GM19043 (cell line): Measurements from ENCODE around the gene PARVB.
"Not testable (repeated sequence)": the region's sequence is repeated elsewhere in the genome, so short reads cannot be mapped to it uniquely, and the experiment has no call there.

Experiments used
- ATAC-seq: cut with Tn5 transposase; IDR thresholded peaks from one replicate; pipeline ENCODE4 v1.9.1; 2021; ENCODE audit warnings: low read depth; ENCODE audit not compliant: unreplicated experiment

PARVB gene

GRCh38 chr22:44103735-44104480 is 79.8 kb downstream of the PARVB start:
- no peak for ATAC-seq

- ATAC-seq, result no peak
Observed at GRCh38 chr22:44107340-44107739, 83.2 kb downstream of the PARVB start.

GRCh38 chr22:44108076-44108475 is 84.0 kb downstream of the PARVB start:
- ATAC-seq, result no peak

GRCh38 chr22:44108806-44109385 is 84.8 kb downstream of the PARVB start:
- no peak for ATAC-seq

GRCh38 chr22:44109416-44109815 is 85.3 kb downstream of the PARVB start:
- ATAC-seq, result no peak

GRCh38 chr22:44110656-44111055 is 86.6 kb downstream of the PARVB start:
- not testable (repeated sequence) for ATAC-seq

GRCh38 chr22:44111562-44112155 is 87.6 kb downstream of the PARVB start:
- no peak for ATAC-seq

GRCh38 chr22:44112191-44112590 is 88.1 kb downstream of the PARVB start:
- no peak for ATAC-seq

GRCh38 chr22:44116331-44116730 is 92.2 kb downstream of the PARVB start:
- ATAC-seq, result no peak

GRCh38 chr22:44116755-44117684 is 92.9 kb downstream of the PARVB start:
- ATAC-seq, result no peak

- ATAC-seq, result no peak
Observed at GRCh38 chr22:44117746-44118145, 93.6 kb downstream of the PARVB start.

- ATAC-seq, result no peak
Observed at GRCh38 chr22:44118645-44119315, 94.7 kb downstream of the PARVB start.

- ATAC-seq, result no peak
Observed at GRCh38 chr22:44119669-44120313, 95.7 kb downstream of the PARVB start.

GRCh38 chr22:44120314-44120704 is 96.2 kb downstream of the PARVB start:
- no peak for ATAC-seq

- ATAC-seq, result no peak
Observed at GRCh38 chr22:44125421-44125820, 101.3 kb downstream of the PARVB start.

- no peak for ATAC-seq
Observed at GRCh38 chr22:44126807-44127206, 102.7 kb downstream of the PARVB start.

- ATAC-seq, result no peak
Observed at GRCh38 chr22:44127356-44127755, 103.3 kb downstream of the PARVB start.

- no peak for ATAC-seq
Observed at GRCh38 chr22:44128958-44129618, 105.0 kb downstream of the PARVB start.

GRCh38 chr22:44129619-44129976 is 105.5 kb downstream of the PARVB start:
- no peak for ATAC-seq
